GM18526 (cell line): ENCODE results near the gene LGALS12.

Experiments used
- POLR2A ChIP-seq: IDR thresholded peaks from 3 replicates; pipeline ENCODE4 v1.6.1; 2011; ENCODE audit not compliant: insufficient read length; ENCODE audit errors: extremely low read depth

LGALS12 gene, protein sequence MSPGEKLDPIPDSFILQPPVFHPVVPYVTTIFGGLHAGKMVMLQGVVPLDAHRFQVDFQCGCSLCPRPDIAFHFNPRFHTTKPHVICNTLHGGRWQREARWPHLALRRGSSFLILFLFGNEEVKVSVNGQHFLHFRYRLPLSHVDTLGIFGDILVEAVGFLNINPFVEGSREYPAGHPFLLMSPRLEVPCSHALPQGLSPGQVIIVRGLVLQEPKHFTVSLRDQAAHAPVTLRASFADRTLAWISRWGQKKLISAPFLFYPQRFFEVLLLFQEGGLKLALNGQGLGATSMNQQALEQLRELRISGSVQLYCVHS

DNA sequence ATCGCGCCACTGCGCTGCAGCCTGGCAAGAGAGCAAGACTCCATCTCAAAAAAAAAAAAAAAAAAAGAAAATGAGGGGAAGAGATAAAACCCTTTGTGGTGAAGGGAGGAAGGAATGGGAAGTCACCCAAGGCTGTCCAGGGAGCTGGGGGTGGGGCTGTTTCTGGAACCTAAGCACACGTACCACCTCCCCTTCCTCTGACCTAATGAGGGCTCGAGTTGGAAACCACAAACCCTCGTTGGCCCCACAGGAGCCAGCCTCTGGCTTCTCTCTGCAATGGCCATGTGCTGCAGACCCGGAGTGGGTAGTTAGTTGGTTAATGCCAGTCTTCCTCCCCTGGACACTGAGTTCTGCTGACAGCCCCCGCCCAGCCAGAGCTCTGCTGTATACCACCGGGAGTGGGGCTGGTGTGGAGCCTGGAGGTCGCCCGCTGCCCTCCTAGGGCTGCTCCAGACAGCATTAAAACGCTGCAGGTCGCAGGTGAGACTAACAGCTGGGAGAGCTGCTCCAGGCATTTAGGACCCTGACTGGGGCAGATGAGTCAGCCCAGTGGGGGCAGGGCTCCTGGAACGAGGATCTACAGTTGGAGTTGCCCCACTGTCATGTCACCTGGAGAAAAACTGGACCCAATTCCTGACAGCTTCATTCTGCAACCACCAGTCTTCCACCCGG lies at the start of gene LGALS12:
TSS of gene LGALS12 (plus strand) at position 228 of the 672 bp plus-strand sequence. CDS start at position 603, 375 bp downstream.
- TF ChIP-seq POLR2A: no peak

DNA sequence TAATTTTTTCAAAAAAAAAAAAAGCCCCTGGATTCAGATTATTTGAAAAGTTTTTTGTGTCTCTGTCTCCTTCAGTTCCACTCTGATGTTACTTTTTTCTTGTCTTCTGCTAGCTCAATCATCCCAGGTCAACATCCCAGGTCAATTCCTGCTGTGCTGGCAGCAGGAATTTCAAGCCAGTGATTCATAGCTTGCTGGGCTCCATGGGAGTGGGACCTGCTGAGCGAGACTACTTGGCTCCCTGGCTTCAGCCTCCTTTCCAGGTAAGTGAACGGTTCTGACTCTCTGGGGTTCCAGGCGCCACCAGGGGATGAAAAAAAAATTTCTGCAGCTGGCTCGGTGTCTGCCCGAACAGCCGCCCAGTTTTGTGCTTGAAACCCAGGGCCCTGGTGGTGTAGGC lies 46.3 kb upstream of the LGALS12 start:
- TF ChIP-seq POLR2A: no peak

DNA sequence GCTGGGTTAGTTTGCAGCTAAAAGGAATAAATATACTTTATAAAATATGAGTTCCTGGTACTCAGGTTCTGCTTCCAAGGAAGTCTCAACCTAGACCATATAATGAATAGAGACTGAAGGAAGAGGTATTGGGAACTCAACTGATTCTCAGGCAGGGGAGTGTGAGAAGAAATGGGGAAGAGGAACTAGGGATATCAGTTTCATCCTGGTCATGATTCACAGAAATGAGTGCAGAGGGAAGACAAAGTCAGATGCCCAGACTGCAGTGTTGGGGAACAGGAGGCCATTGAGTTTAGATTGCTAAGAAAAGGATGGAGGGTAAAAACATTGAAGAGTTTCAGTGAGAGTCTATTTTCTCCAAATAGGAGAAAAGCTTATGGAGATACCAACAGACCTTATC lies 43.7 kb upstream of the LGALS12 start:
- no peak for TF ChIP-seq POLR2A

DNA sequence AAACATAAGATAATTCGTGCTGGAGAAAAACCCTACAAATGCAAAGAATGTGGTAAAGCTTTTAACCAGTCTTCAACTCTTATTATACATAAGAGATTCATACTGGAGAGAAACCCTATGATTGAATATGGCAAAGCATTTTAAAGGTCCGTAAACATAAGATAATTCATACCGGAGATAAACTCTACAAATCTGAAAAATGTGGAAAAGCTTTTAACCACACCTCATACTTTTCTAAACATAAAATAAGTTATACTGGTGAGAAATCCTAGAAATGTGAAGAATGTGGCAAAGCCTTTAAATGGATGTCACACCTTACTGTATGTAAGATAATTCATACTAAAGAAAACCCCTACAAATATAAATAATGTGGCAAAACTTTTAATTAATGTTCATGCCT lies 35.6 kb upstream of the LGALS12 start:
- no peak for TF ChIP-seq POLR2A

DNA sequence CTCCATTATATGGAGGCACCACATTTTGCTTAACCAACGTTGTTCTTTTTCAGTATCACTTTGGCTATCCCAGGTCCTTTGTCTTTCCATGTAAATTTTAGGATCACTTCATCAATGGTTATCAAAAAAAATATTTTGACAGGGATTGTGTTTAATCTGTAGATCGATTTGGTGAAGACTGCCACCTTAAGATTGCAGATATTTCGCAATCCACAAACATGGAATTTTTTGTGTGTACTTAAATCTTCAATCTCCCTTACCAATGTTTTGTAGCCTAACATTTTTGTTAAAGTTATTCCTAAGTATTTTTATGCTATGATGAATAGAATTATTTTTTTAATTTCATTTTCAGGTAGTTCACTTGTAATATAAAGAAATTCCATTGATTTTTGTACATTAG lies 33.5 kb upstream of the LGALS12 start:
- TF ChIP-seq POLR2A: no peak

DNA sequence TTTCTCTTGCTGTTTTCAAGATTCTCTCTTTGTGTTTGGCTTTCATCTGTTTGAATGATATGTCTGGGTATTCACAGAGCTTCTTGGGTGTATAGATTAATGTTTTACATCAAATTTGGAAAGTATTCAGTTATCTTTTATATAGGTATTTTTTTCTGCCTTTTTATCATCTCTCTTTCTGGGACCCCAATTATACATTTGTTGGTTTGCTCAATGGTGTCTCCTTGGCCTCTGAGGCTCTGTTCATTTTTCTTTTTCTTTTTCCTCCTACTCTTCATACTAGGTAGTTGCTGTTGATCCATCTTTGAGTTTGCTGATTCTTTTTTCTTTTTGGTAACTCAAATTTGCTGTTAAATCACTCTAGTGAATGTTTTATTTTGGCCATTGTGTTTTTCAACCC lies 29.3 kb upstream of the LGALS12 start:
- TF ChIP-seq POLR2A: no peak

DNA sequence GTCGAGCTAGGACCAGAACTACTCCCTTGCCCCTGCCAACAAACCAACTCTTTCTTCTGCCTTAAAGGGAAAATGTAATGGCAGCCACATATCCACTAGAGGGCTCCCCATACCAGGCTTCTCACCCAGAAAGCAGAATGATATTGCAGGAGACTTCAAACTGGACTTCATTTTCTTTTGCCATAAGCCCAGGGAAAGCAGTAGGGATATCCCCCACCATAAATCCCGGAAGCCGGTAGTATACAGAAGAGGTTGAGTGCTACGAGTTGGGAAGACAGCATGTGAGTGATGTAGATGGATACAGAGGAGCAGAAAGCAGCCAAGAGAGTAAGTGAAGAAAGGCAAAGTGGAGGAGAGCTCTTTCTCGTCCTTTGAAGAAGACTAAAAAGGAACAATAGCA lies 27.0 kb upstream of the LGALS12 start:
- TF ChIP-seq POLR2A: no peak

DNA sequence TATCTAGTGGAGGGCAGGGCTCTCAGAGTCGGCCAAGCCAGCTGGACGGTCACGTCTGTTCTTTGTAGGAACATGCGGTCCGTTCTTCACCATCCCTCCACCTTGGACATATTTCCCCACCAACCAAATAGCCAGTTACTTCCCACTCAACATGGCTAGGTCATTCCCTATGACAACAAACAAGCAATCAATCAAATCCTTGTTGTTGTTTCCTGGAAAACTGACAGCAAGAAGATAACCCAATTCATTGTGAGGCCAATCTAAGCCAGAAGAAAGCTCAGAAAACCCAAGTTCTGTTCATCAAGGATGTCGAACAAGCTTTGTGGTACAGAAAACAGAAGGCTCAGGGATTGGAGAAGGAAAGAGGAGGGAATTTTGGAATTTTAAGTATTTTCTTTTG lies 25.8 kb upstream of the LGALS12 start:
- TF ChIP-seq POLR2A: no peak

DNA sequence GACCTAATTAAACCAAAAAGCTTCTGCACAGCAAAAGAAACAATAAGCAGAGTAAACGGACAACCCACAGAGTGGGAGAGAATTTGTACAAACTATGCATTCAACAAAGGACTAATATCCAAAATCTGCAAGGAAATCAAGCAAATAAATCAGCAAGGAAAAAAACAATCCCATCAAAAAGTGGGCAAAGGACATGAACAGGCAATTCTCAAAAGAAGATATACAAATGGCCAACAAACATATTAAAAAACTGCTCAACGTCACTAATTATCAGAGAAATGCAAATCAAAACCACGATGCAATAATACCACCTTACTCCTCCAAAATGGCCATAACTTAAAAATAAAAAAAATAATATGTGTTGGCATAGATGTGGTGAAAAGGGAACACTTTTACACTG lies 20.1 kb upstream of the LGALS12 start:
- no peak for TF ChIP-seq POLR2A

DNA sequence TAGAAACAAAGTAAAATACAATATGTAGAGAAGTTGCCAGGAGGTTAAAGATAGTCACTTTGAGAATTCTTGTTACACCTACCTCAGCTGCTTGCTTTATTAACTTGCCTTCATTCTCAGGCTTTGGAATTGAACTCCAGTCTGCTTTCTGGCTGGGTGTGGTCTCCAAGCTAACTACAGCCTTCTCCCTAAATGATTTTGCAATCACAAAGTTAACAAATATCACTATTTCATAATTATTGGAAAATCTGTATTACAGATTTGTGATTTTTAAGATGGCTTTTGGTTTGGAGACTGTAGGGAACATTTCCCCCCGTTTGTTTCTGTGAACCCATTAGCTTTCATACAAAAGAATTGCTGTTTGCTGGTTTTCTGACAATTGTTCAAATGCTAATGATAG lies 17.1 kb upstream of the LGALS12 start:
- TF ChIP-seq POLR2A: no peak

DNA sequence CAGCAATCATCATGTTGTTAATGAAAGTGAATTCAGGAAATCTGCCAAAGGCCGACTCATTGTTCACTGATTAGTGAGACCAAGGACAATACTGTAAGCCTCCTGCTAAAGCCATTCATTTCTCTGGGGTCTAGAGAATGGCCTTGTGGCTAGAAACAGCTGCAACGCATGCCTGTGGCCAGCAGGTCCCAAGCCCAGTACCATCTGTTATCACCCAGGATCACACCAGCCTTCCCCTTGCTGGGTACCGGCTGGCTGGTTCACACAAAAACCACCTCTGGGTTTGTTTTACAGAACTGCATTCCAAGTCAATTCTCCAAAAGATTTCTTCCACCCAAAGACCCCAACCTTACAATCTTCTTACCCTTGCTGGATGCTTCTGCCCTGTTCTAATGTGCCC lies 16.0 kb upstream of the LGALS12 start:
- TF ChIP-seq POLR2A: no peak

DNA sequence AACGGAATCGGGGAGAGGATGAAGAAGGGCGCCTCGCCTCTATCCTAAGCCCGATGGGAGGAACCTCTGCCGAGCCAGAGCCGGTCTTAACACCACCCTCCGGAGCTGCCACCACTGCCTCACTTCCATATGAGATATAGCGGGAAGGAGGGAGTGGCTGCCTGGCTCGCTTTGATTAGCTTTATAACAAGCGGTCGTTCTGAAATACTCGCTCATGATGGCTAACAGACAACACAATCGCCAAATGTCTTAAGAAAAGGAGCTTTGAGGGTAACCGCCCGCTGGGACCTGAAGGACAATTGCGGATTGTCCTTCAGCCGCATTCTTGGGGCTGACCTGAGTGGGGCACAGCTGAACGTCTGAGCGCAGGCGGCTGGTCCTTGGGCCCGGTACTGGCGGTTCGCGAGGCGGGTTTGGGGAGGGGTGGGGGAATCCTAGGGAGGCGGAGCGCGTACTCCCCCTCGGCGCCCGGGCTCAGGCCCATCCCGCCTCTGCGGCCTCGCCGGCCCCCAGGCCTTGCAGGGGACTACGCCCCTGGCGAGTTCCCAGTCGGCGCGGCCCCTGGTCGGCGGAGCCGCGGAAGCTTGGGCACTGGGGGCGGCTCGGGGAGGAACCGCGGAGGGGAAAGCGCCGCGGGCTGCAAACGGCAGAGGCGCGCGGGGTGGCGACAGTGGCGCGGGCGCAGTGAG lies 15.2 kb upstream of the LGALS12 start, which contains the start of gene PLAAT5:
TSS of gene PLAAT5 (minus strand) at position 617 of the 689 bp plus-strand sequence. CDS start at position 484, 133 bp downstream.
- no peak for TF ChIP-seq POLR2A

DNA sequence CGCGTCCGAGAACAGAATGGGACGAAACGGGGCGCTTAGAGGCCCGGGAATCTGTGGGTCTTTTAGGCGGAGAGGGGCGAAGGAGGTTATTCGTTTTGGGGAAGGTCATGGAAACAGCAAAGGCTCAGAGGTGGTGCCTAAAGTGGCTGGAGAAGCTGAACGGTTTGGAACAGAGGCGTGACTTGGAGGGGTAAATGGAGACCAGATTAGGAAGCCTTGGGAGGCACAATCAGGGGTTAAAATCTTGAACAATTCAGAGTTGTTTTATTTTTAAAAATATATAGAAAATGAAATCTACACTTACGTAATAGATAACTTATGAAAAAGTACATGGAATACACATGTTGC lies 14.7 kb upstream of the LGALS12 start:
- no peak for TF ChIP-seq POLR2A

DNA sequence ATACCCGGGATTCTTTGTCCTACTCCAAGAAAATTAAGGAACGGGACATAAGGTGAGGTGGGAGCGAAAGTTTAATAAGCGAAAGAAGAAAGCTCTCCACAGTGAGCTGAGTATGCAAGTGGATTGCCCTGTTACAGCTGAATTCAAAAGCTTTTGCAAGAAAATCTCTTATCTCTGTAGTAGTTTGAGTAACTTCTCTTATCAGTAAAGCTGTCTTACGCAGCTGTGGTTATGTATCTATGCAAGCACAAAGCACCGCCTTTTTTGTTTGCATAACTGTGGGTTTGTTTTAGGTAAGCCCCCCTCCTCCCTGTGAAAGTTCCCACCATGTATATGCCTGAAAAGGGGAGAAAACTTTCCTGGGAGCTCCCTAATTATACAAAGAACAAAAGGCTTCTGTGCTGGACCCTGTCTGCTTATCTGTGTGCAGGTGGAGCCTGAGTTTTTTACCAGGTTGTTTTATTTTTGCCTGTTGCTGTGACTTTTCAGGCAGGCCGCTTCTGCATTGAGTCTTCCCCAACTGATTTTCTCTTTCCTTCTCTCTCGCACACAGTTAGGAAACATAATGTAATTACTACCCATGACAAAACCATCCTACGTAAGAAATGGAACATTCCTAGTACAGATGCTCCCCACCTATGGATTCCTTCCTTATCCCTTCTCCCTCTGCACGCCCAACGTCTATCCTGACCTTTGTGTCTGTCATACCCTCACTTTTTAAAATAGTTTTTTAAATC lies 14.1 kb upstream of the LGALS12 start:
- TF ChIP-seq POLR2A: no peak

DNA sequence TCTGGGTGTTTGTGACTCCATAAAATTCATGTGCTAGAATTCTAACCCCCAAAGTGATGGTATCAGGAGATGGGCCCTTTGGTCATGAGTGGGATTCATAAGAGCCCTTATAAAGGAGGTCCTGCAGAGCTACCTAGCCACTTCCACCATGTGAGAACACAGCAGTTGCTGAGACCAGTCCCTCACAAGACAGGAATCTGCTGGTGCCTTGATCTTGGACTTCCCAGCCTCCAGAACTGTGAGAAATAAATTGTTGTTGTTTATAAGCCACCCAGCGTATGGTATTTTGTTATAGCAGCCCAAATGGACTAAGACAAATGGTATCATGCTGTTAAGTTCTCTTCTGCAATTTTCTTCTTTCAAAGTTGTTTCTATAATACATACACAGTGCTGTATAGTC lies 13.4 kb upstream of the LGALS12 start:
- TF ChIP-seq POLR2A: no peak
